Ramos (cell line): Measurements from ENCODE around the gene SVOP.

Experiments
- in situ Hi-C: fragments of 300-500 bp; cut with MboI; formaldehyde crosslinking; loops from one replicate; pipeline ENCODE4 v1.14.3; 2022; ENCODE audit warnings: low sequenced_read_pairs; ENCODE audit not compliant: unreplicated experiment

SVOP gene

GRCh38 chr12:108947097-108947496 is 73.8 kb downstream of the SVOP start:
- in situ Hi-C loops = no loop called here

- in situ Hi-C loops = no loop called here
Observed at GRCh38 chr12:108940138-108940537, 80.7 kb downstream of the SVOP start.

- in situ Hi-C loops = no loop called here
Observed at GRCh38 chr12:108939594-108939993, 81.3 kb downstream of the SVOP start.

- in situ Hi-C loops = no loop called here
Observed at GRCh38 chr12:108938247-108938924, 82.5 kb downstream of the SVOP start.

- in situ Hi-C loops = no loop called here
Observed at GRCh38 chr12:108935159-108935763, 85.6 kb downstream of the SVOP start.

- in situ Hi-C loops = no loop called here
Observed at GRCh38 chr12:108933949-108934348, 86.9 kb downstream of the SVOP start.

GRCh38 chr12:108930756-108931155 is 90.1 kb downstream of the SVOP start:
- in situ Hi-C loops = no loop called here

- in situ Hi-C loops = no loop called here
Observed at GRCh38 chr12:108930155-108930554, 90.7 kb downstream of the SVOP start.

- in situ Hi-C loops = no loop called here
Observed at GRCh38 chr12:108928695-108929094, 92.2 kb downstream of the SVOP start.

GRCh38 chr12:108922918-108923317 is 98.0 kb downstream of the SVOP start:
- in situ Hi-C loops = no loop called here

GRCh38 chr12:108921946-108922345 is 98.9 kb downstream of the SVOP start:
- in situ Hi-C loops = no loop called here

GRCh38 chr12:108918960-108919642 is 101.8 kb downstream of the SVOP start:
- in situ Hi-C loops = no loop called here

- in situ Hi-C loops = no loop called here
Observed at GRCh38 chr12:108918206-108918605, 102.7 kb downstream of the SVOP start.

GRCh38 chr12:108916336-108916735 is 104.5 kb downstream of the SVOP start:
- in situ Hi-C loops = no loop called here

GRCh38 chr12:108915632-108916133 is 105.2 kb downstream of the SVOP start:
- in situ Hi-C loops = no loop called here

- in situ Hi-C loops = no loop called here
Observed at GRCh38 chr12:108914121-108914531, 106.7 kb downstream of the SVOP start.

- in situ Hi-C loops = no loop called here
Observed at GRCh38 chr12:108912361-108912760, 108.5 kb downstream of the SVOP start.

GRCh38 chr12:108911915-108912314 is 109.0 kb downstream of the SVOP start:
- in situ Hi-C loops = no loop called here

GRCh38 chr12:108910336-108910735 is 110.5 kb downstream of the SVOP start:
- in situ Hi-C loops = no loop called here

- in situ Hi-C loops = no loop called here
Observed at GRCh38 chr12:108907839-108908351, 113.0 kb downstream of the SVOP start.

- in situ Hi-C loops = no loop called here
Observed at GRCh38 chr12:108906971-108907370, 113.9 kb downstream of the SVOP start.
